Transverse colon (tissue), 4 donors: ENCODE data around the gene FOXJ3. TPM values are rescaled to one million over a fixed set of nuclear protein-coding genes. Genes with fewer than 3 reads are reported as not detected.

ENCODE experiments used
- DNase-seq: peaks from one replicate; pipeline ENCODE4 v3.0.0-alpha.2; 2019
- H3K27ac ChIP-seq, 4 donors: fragments of 200-600 bp; sonication (generic); 2 replicates each; pipeline ENCODE4 v1.5.1; 2016 to 2018; ENCODE audit warnings: inconsistent platforms in 4 of 4
- H3K27me3 ChIP-seq: fragments of 200-600 bp; sonication (generic); 2 replicates; pipeline ENCODE4 v1.5.1; 2017; ENCODE audit warnings: inconsistent platforms
- H3K36me3 ChIP-seq, 4 donors: fragments of 200-600 bp; sonication (generic); 2 replicates each; pipeline ENCODE4 v1.5.1; 2017 to 2019; ENCODE audit warnings: inconsistent platforms in 4 of 4
- H3K4me1 ChIP-seq, 4 donors: fragments of 200-600 bp; sonication (generic); 2 replicates each; pipeline ENCODE4 v1.5.1; 2017 to 2020; ENCODE audit warnings: inconsistent platforms in 4 of 4
- H3K4me3 ChIP-seq, 4 donors: fragments of 200-600 bp; sonication (generic); 1 replicate in 1 of 4; 2 replicates in 3 of 4; pipeline versions ENCODE4 v1.5.1 to v1.6.1; 2017 to 2019; ENCODE audit warnings: inconsistent platforms in 4 of 4
- H3K9me3 ChIP-seq, 2 donors: fragments of 200-600 bp; sonication (generic); 2 replicates each; pipeline ENCODE4 v1.5.1; 2017 to 2019; ENCODE audit warnings: inconsistent platforms in 2 of 2
- EP300 ChIP-seq: sonication (generic); formaldehyde crosslinking; IDR thresholded peaks from one replicate; pipeline ENCODE4 v1.6.1; 2017; ENCODE audit warnings: antibody characterized with exemption, low read depth
- POLR2A ChIP-seq: fragments of 450-650 bp; IDR thresholded peaks from one replicate; pipeline ENCODE4 v1.6.1; 2016; ENCODE audit warnings: antibody characterized with exemption, mild to moderate bottlenecking, moderate library complexity
- POLR2AphosphoS5 ChIP-seq, 3 donors: sonication (generic); formaldehyde crosslinking; IDR thresholded peaks; one replicate each; pipeline ENCODE4 v1.6.1; 2016; ENCODE audit warnings: antibody characterized with exemption in 3 of 3
- WGBS, 2 donors: methylation state at CpG; one replicate each; pipeline ENCODE4 v1.1.5; 2018; ENCODE audit warnings: low coverage in 1 of 2; 5-methylcytosine and 5-hydroxymethylcytosine counted together
- in situ Hi-C, 4 donors: fragments of 200-750 bp; cut with MboI; loops; one replicate each; pipeline versions ENCODE4 v1.15.0 to v1.15.1; 2017; ENCODE audit warnings: low sequenced_read_pairs in 3 of 4, low pct_ligation_motif_present in 1 of 4, low pct_unique_long_range_greater_than_20kb in 1 of 4
- intact Hi-C: fragments of 100-400 bp; cut with DNase I; formaldehyde crosslinking; loops from one replicate; pipeline ENCODE4 v1.15.1; 2023; ENCODE audit warnings: low total_unique reads
- total RNA-seq, 4 donors: library from RNA; depleted of rRNA; stranded (reverse); fragments of >200 nt; gene quantifications; one replicate each; pipeline ENCODE4 v1.1.0, GENCODE V29; 2016
- TF ChIP-seq, protein P1 (sequence below), 5 experiments: fragments of 200-600 bp in 3 of 5; fragments of 450-650 bp in 2 of 5; sonication (generic) in 3 of 5; IDR thresholded peaks; 1 replicate in 2 of 5; 2 replicates in 3 of 5; pipeline ENCODE4 v1.5.1; 2016 to 2017; ENCODE audit warnings: antibody characterized with exemption in 5 of 5, inconsistent platforms in 3 of 5, mild to moderate bottlenecking in 2 of 5, moderate library complexity in 1 of 5

The FOXJ3 gene
- total RNA-seq, 4 donors from 2014 or later: 18.5 to 62.1 (median 38.6) TPM

DNA sequence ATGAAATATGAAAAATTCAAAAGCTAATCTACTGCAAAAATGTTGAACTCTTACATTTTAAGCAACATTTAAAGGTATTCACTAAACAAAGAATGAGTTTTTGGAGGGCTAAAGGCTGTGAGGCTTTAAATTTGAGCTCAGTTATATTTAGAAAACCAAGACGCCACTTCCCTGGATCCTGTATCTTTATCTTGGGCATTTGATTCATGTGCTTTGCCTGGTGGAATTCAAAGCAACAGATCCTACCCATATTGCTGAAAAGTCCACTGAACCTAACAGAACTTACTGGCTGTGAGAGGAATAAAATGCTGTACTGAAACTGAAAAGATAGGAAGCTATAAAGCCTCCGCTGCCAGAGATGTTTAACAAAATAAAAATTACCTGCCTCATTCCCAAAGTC is 14.3 kb downstream of the FOXJ3 start:
- H3K27ac ChIP-seq: peak overlapping the region; percentile 45 to 58 (median 50)
- intact Hi-C loops: no loop called here
- no peaks in the 10 kb centered on the region for H3K36me3 ChIP-seq
- H3K4me1 ChIP-seq: peaks cover 21 to 68% (median 54%) of the 10 kb centered on the region in 4 donors
- H3K9me3 ChIP-seq: no peaks in the 10 kb centered on the region
- H3K27me3 ChIP-seq: no peaks in the 10 kb centered on the region
- TF ChIP-seq POLR2A (no peak), EP300 (no peak)
- TF ChIP-seq, protein P1, sequence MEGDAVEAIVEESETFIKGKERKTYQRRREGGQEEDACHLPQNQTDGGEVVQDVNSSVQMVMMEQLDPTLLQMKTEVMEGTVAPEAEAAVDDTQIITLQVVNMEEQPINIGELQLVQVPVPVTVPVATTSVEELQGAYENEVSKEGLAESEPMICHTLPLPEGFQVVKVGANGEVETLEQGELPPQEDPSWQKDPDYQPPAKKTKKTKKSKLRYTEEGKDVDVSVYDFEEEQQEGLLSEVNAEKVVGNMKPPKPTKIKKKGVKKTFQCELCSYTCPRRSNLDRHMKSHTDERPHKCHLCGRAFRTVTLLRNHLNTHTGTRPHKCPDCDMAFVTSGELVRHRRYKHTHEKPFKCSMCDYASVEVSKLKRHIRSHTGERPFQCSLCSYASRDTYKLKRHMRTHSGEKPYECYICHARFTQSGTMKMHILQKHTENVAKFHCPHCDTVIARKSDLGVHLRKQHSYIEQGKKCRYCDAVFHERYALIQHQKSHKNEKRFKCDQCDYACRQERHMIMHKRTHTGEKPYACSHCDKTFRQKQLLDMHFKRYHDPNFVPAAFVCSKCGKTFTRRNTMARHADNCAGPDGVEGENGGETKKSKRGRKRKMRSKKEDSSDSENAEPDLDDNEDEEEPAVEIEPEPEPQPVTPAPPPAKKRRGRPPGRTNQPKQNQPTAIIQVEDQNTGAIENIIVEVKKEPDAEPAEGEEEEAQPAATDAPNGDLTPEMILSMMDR (IDR thresholded peaks at IDR 0.05): no peak
- DNase-seq: no peak
- H3K4me3 ChIP-seq: no peak overlapping the region
- in situ Hi-C loops: no loop called here
- 44 to 63% methylated on average over 2 of the region's 2 CpGs for WGBS, 2 donors

DNA sequence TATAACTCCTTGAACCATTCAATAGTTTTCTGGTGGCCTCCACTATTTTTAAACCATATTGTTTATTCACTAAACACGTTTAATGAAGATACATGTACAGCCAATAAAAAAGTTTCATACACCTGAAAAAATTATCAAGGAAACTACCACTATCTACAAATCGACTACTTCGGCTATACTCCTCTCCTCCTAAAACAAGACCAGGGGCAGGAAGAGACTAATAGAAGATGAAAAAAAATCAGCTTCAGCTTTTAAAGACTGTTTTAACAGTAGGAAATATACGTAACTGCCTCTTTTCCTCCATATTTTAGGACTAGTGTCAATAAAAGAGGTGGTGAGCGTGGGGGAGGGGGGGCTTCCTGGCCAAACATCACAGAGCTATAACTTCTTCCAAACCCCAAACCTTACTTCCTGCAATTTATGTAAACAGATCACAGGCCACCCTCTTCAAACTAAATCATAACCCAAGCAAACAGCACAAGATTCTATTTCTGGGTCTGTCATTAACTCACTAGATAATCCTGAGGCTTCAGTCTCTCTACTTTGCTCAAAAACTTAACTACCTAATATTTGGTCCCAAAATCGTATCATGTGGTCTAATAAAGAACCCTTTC is 15.1 kb downstream of the FOXJ3 start:
- peak overlapping the region; percentile 45 to 58 (median 50) for H3K27ac ChIP-seq
- in situ Hi-C loops: no loop called here
- no peaks in the 10 kb centered on the region for H3K27me3 ChIP-seq
- peaks cover 21 to 75% (median 58%) of the 10 kb centered on the region in 4 donors for H3K4me1 ChIP-seq
- intact Hi-C loops: no loop called here
- H3K4me3 ChIP-seq: no peak overlapping the region
- TF ChIP-seq EP300: no peak
- TF ChIP-seq POLR2A: no peak
- TF ChIP-seq, protein P1 (IDR thresholded peaks at IDR 0.05): no peak
- no peak for TF ChIP-seq POLR2AphosphoS5 (IDR thresholded peaks at IDR 0.05)
- DNase-seq: peak; percentile 58
- 20 to 30% methylated on average over 6 of the region's 6 CpGs for whole genome bisulfite sequencing, 2 donors
- H3K36me3 ChIP-seq: no peaks in the 10 kb centered on the region
- H3K9me3 ChIP-seq: no peaks in the 10 kb centered on the region

DNA sequence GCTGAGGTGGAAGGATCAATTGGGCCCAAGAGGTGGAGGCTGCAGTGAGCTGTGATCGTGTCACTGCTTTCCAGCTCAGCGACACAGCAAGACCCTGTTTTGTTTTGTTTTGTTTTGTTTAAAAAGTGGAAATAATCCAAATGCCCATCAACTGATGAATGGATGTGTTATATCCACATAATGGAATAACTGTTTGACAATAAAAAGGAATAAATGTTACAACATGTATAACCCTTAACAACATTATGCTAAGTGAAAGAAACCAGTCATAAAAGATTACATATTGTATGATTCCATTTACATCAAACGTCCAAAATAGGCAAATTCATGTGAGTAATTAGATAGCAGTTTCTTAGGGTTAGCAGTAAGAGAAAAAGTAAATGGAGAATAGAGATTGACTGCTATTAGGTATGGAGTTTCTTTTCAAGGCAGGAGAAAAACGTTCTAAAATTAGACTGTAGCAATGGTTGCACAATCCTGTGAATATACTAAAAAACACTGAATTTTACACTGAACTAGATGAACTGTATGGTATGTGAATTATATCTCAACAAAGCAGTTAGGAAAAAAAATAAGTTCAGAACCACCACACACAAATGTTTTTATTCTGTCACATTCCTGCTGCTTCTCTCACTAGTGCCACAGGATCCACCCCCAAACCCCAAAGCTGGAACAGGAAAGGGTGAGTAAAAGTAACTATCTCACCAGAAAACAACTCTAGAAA is 15.7 kb downstream of the FOXJ3 start:
- H3K9me3 ChIP-seq: no peaks in the 10 kb centered on the region
- 39 to 46% methylated on average over 4 of the region's 4 CpGs for WGBS, 2 donors
- peaks cover 21 to 82% (median 63%) of the 10 kb centered on the region in 4 donors for H3K4me1 ChIP-seq
- no peaks in the 10 kb centered on the region for H3K27me3 ChIP-seq
- no peak for DNase-seq
- intact Hi-C loops (no loop called here), in situ Hi-C loops (no loop called here)
- no peaks in the 10 kb centered on the region for H3K36me3 ChIP-seq
- TF ChIP-seq, protein P1 (IDR thresholded peaks at IDR 0.05): no peak
- TF ChIP-seq POLR2A (no peak), POLR2AphosphoS5 (IDR thresholded peaks at IDR 0.05) (no peak), EP300 (no peak)
- H3K27ac ChIP-seq: peak overlapping the region; percentile 45 to 58 (median 50)
- no peak overlapping the region for H3K4me3 ChIP-seq

DNA sequence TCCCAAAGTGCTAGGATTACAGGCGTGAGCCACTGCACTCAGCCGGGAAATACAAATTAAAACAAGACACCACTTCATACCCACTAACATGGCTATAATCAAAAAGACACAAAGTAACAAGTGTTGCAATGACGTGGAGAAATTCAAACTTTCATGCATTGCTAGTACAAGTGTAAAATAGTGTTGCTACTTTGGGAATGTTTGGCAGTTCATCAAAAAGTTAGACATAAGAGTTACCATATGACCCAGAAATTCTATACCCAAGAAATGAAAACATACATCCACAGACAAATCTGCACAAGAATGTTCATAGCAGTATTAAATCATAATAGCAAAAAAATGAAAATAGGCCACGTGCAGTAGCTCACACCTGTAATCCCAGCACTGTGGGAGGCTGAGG is 16.4 kb downstream of the FOXJ3 start:
- no peaks in the 10 kb centered on the region for H3K27me3 ChIP-seq
- no peaks in the 10 kb centered on the region for H3K36me3 ChIP-seq
- intact Hi-C loops (no loop called here), in situ Hi-C loops (no loop called here)
- H3K9me3 ChIP-seq: no peaks in the 10 kb centered on the region
- H3K4me3 ChIP-seq: no peak overlapping the region
- H3K4me1 ChIP-seq: peaks cover 21 to 87% (median 69%) of the 10 kb centered on the region in 4 donors
- TF ChIP-seq POLR2A: no peak
- TF ChIP-seq POLR2AphosphoS5 (IDR thresholded peaks at IDR 0.05): no peak
- TF ChIP-seq, protein P1 (IDR thresholded peaks at IDR 0.05): no peak
- no peak for TF ChIP-seq EP300
- peak overlapping the region in 1 of 4 donors; percentile 47 for H3K27ac ChIP-seq
- 85 to 95% methylated on average over 3 to 4 of the region's 4 CpGs for WGBS, 2 donors
- no peak for DNase-seq
